HCT116 (cell line): ENCODE results near the gene SUB1. TPM values are rescaled to one million over a fixed set of nuclear protein-coding genes. Genes with fewer than 3 reads are reported as not detected.

Experiments
- ATAC-seq: fragments of 200-7000 bp; cut with Tn5 transposase; 2 replicates; pipeline ENCODE4 v1.9.1; 2020; ENCODE audit warnings: mild to moderate bottlenecking, moderate library complexity
- BruUV-seq: library from RNA; stranded (reverse); fragments of 400-500 nt; replicated peaks from 2 replicates; lab custom pipeline; 2021; lab: Mats Ljungman, UMichigan
- CTCF ChIA-PET: fragments of 300-600 bp; sonication (Branson Sonifier 250); formaldehyde crosslinking; loops from one replicate; lab custom pipeline; 2021; ENCODE audit warnings: antibody characterized with exemption; lab: Charles Lee
- POLR2A ChIA-PET: fragments of 300-600, 350-600 bp; sonication (Branson Sonifier 250); formaldehyde crosslinking; loops from one replicate; lab custom pipeline; 2021; ENCODE audit warnings: antibody characterized with exemption; lab: Charles Lee
- RAD21 ChIA-PET, 2 experiments: fragments of 300-600 bp; sonication (Branson Sonifier 250); formaldehyde crosslinking; loops; one replicate each; lab custom pipeline; 2023; ENCODE audit warnings: low total read pairs in 2 of 2; ENCODE audit not compliant: uncharacterized antibody in 2 of 2, unreplicated experiment in 2 of 2, low non-redundant PET in 1 of 2; lab: Charles Lee
- DNase-seq: peaks from one replicate; pipeline ENCODE4 v3.0.0-alpha.2; 2010; ENCODE audit warnings: low read depth, low spot score
- H2AFZ ChIP-seq: fragments of 200-600 bp; shearing (Covaris generic), sonication (generic); 2 replicates; pipeline ENCODE4 v1.6.1; 2017; ENCODE audit warnings: low read depth, mixed run types, mixed read lengths, antibody characterized with exemption, low read length; ENCODE audit not compliant: poor library complexity, severe bottlenecking
- H3K27ac ChIP-seq: 2 replicates; pipeline ENCODE4 v1.5.1; 2012; ENCODE audit warnings: low read depth, low read length
- H3K27me3 ChIP-seq: fragments of 200-600 bp; sonication (generic); 2 replicates; pipeline ENCODE4 v1.6.1; 2016; ENCODE audit warnings: mixed run types, low read length, mixed read lengths; ENCODE audit not compliant: insufficient read depth
- H3K36me3 ChIP-seq, 2 experiments: fragments of 200-500 bp in 1 of 2; fragments of 200-600 bp in 1 of 2; sonication (Bioruptor generic) in 1 of 2; sonication (generic) in 1 of 2; 2 replicates each; pipeline versions ENCODE4 v1.5.1 to v1.6.1; 2014 to 2016; ENCODE audit warnings: low read length in 2 of 2, inconsistent platforms in 1 of 2, mixed read lengths in 1 of 2, mixed run types in 1 of 2; ENCODE audit not compliant: insufficient read depth in 2 of 2, control insufficient read depth in 1 of 2
- H3K4me1 ChIP-seq, 2 experiments: fragments of 200-600 bp in 1 of 2; sonication (generic) in 1 of 2; 2 replicates each; pipeline versions ENCODE4 v1.5.1 to v1.6.1; 2012 to 2017; ENCODE audit warnings: low read length in 2 of 2, inconsistent platforms in 1 of 2, mild to moderate bottlenecking in 1 of 2, mixed read lengths in 1 of 2, mixed run types in 1 of 2, moderate library complexity in 1 of 2; ENCODE audit not compliant: insufficient read depth in 2 of 2, control insufficient read depth in 1 of 2
- H3K4me2 ChIP-seq: fragments of 200-600 bp; sonication (generic); 2 replicates; pipeline ENCODE4 v1.6.1; 2017; ENCODE audit warnings: mixed run types, low read length, mixed read lengths
- H3K4me3 ChIP-seq, 2 experiments: fragments of 200-600 bp in 1 of 2; sonication (generic) in 1 of 2; replicated peaks in 1 of 2; 2 replicates each; pipeline ENCODE4 v1.5.1; 2011 to 2016; ENCODE audit warnings: low read length in 2 of 2, control low read depth in 1 of 2, low read depth in 1 of 2, mild to moderate bottlenecking in 1 of 2, mixed read lengths in 1 of 2, mixed run types in 1 of 2
- H3K79me2 ChIP-seq: fragments of 200-600 bp; sonication (generic); 2 replicates; pipeline ENCODE4 v1.6.1; 2017; ENCODE audit warnings: mild to moderate bottlenecking, mixed run types, low read length, moderate library complexity, mixed read lengths; ENCODE audit not compliant: insufficient read depth
- H3K9ac ChIP-seq: fragments of 200-600 bp; sonication (generic); 2 replicates; pipeline ENCODE4 v1.6.1; 2016; ENCODE audit warnings: low read length, mixed read lengths
- H3K9me2 ChIP-seq: fragments of 200-600 bp; sonication (generic), shearing (Covaris generic); 2 replicates; pipeline ENCODE4 v1.6.1; 2017; ENCODE audit warnings: mixed run types, mild to moderate bottlenecking, moderate library complexity; ENCODE audit not compliant: insufficient read depth
- H3K9me3 ChIP-seq, 2 experiments: fragments of 200-500 bp in 1 of 2; fragments of 200-600 bp in 1 of 2; sonication (Bioruptor generic) in 1 of 2; sonication (generic) in 1 of 2; 2 replicates each; pipeline ENCODE4 v1.6.1; 2014 to 2017; ENCODE audit warnings: low read length in 2 of 2, mixed read lengths in 2 of 2, inconsistent platforms in 1 of 2, low read depth in 1 of 2, mild to moderate bottlenecking in 1 of 2, mixed run types in 1 of 2, moderate library complexity in 1 of 2; ENCODE audit not compliant: control insufficient read depth in 1 of 2, insufficient read depth in 1 of 2
- H4K20me1 ChIP-seq: fragments of 200-600 bp; sonication (generic), shearing (Covaris generic); 2 replicates; pipeline ENCODE4 v1.6.1; 2017; ENCODE audit warnings: mixed run types, mild to moderate bottlenecking, moderate library complexity; ENCODE audit not compliant: insufficient read depth
- ATF3 ChIP-seq: IDR thresholded peaks from 2 replicates; pipeline ENCODE4 v1.6.1; 2012
- CTCF ChIP-seq, 3 experiments: fragments of 200-600 bp in 1 of 3; sonication (generic) in 1 of 3; IDR thresholded peaks in 2 of 3; conservative IDR thresholded peaks in 1 of 3; 2 replicates each; pipeline ENCODE4 v1.5.1; 2012 to 2017; ENCODE audit warnings: low read depth in 2 of 3, low read length in 2 of 3, antibody characterized with exemption in 1 of 3, borderline replicate concordance in 1 of 3, control low read depth in 1 of 3, mild to moderate bottlenecking in 1 of 3, mixed read lengths in 1 of 3, mixed run types in 1 of 3, moderate library complexity in 1 of 3; ENCODE audit not compliant: insufficient read depth in 1 of 3
- ELF1 ChIP-seq: IDR thresholded peaks from 2 replicates; pipeline ENCODE4 v1.6.1; 2012; ENCODE audit warnings: low read depth, borderline replicate concordance
- EZH2 ChIP-seq: fragments of 200-600 bp; sonication (generic); IDR thresholded peaks from 2 replicates; pipeline ENCODE4 v1.6.1; 2017; ENCODE audit warnings: antibody characterized with exemption, mixed run types
- FOSL1 ChIP-seq: IDR thresholded peaks from 2 replicates; pipeline ENCODE4 v1.6.1; 2012; ENCODE audit warnings: low read depth
- JUND ChIP-seq: IDR thresholded peaks from 2 replicates; pipeline ENCODE4 v1.6.1; 2012
- MAX ChIP-seq: IDR thresholded peaks from 2 replicates; pipeline ENCODE4 v1.6.1; 2012
- POLR2A ChIP-seq: IDR thresholded peaks from 2 replicates; pipeline ENCODE4 v1.7.0; 2011; ENCODE audit warnings: borderline replicate concordance; ENCODE audit not compliant: insufficient read depth, insufficient read length; ENCODE audit errors: extremely low read depth
- POLR2AphosphoS5 ChIP-seq: IDR thresholded peaks from 2 replicates; pipeline ENCODE4 v1.6.1; 2011; ENCODE audit warnings: mild to moderate bottlenecking, low read depth, low read length, moderate library complexity
- RAD21 ChIP-seq: IDR thresholded peaks from 2 replicates; pipeline ENCODE4 v1.6.1; 2012; ENCODE audit warnings: low read depth, mild to moderate bottlenecking
- REST ChIP-seq: IDR thresholded peaks from 2 replicates; pipeline ENCODE4 v1.6.1; 2012; ENCODE audit warnings: low read depth
- SIN3A ChIP-seq: IDR thresholded peaks from 2 replicates; pipeline ENCODE4 v1.6.1; 2012; ENCODE audit warnings: low read depth
- SP1 ChIP-seq: IDR thresholded peaks from 2 replicates; pipeline ENCODE4 v1.6.1; 2012; ENCODE audit warnings: low read depth
- SRF ChIP-seq: IDR thresholded peaks from 2 replicates; pipeline ENCODE4 v1.6.1; 2012; ENCODE audit warnings: low read depth
- TCF7L2 ChIP-seq: IDR thresholded peaks from 2 replicates; pipeline ENCODE4 v1.7.0; 2011; ENCODE audit warnings: borderline replicate concordance, inconsistent platforms; ENCODE audit not compliant: insufficient read depth, insufficient read length; ENCODE audit errors: extremely low read depth
- YY1 ChIP-seq: IDR thresholded peaks from 2 replicates; pipeline ENCODE4 v1.6.1; 2011; ENCODE audit warnings: low read length, low read depth, moderate library complexity, mild to moderate bottlenecking; ENCODE audit not compliant: insufficient replicate concordance; ENCODE audit errors: extremely low read depth
- ZBTB33 ChIP-seq: IDR thresholded peaks from 2 replicates; pipeline ENCODE4 v1.6.1; 2011; ENCODE audit warnings: mild to moderate bottlenecking, low read length, moderate library complexity; ENCODE audit not compliant: insufficient replicate concordance; ENCODE audit errors: extremely low read depth
- ZFX ChIP-seq: fragments of 450-650 bp; IDR thresholded peaks from 2 replicates; pipeline ENCODE4 v1.6.1; 2017
- intact Hi-C: fragments of 100-400 bp; cut with micrococcal nuclease; formaldehyde crosslinking; loops from 2 replicates; pipeline ENCODE4 v1.10.0; 2022
- total RNA-seq: library from RNA; stranded (reverse); gene quantifications from one replicate; pipeline ENCODE4 v1.2.1, GENCODE V29; 2021; ENCODE audit not compliant: unreplicated experiment

The SUB1 gene
- total RNA-seq, 1 experiment from 2014 or later: 216 TPM

GRCh38 chr5:32627219-32627870 lies 42.0 kb downstream of the SUB1 start:
- no TSS peak for BruUV-seq
- TF ChIP-seq SRF (no peak), MAX (no peak), POLR2AphosphoS5 (no peak), TCF7L2 (no peak), CTCF (IDR thresholded peaks at IDR 0.05 in 2 of 3, conservative IDR thresholded peaks at IDR 0.05 in 1 of 3; ENCODE audit: borderline replicate concordance in 1 of 3, insufficient read depth in 1 of 3, low read depth in 2 of 3, low read length in 2 of 3) (no peak), EZH2 (no peak), ZBTB33 (no peak), SIN3A (no peak), RAD21 (no peak), ATF3 (no peak), ZFX (no peak), YY1 (no peak), ELF1 (no peak), SP1 (no peak), POLR2A (no peak), REST (no peak), FOSL1 (no peak), JUND (no peak)
- Histone ChIP-seq H3K27me3 (no peaks in the 10 kb centered on the region), H4K20me1 (no peaks in the 10 kb centered on the region), H3K27ac (no peak overlapping the region), H3K9me2 (no peaks in the 10 kb centered on the region), H3K9ac (no peak overlapping the region), H3K4me3 (no peak overlapping the region), H3K9me3 (no peaks in the 10 kb centered on the region), H3K36me3 (no peaks in the 10 kb centered on the region), H3K4me1 (no peaks in the 10 kb centered on the region), H3K4me2 (no peak overlapping the region), H2AFZ (no peak overlapping the region), H3K79me2 (no peaks in the 10 kb centered on the region)
- CTCF ChIA-PET: interaction anchor here (0.9 to 1.8 kb wide), 3 partner anchors 138 to 672 kb away, joined by 3 to 5 read pairs (median 4); no protein-coding TSS in a partner anchor
- DNase-seq (no peak), ATAC-seq (no peak)
- RAD21 ChIA-PET: interaction anchor here in 1 of 2 experiments (1.0 kb wide), 1 partner anchor 289 kb away, joined by 3 read pairs; no protein-coding TSS in a partner anchor
- POLR2A ChIA-PET: no interaction called here
- intact Hi-C loops: no loop called here
